HepG2 (cell line): ENCODE measurements around the gene IKBIP. TPM values are rescaled to one million over a fixed set of nuclear protein-coding genes. Genes with fewer than 3 reads are reported as not detected.
A peak's percentile ranks its signal among the peaks of the same experiment; 100 is the strongest.

Source experiments
- ATF1 ChIP-seq: IDR thresholded peaks from 2 replicates; pipeline ENCODE4 v1.6.1; 2016; ENCODE audit warnings: mild to moderate bottlenecking, control low read depth
- BATF2 ChIP-seq: sonication (generic); formaldehyde crosslinking; IDR thresholded peaks from 2 replicates; pipeline ENCODE4 v1.8.0; 2022; ENCODE audit warnings: mild to moderate bottlenecking, missing genetic modification reagents, moderate library complexity
- BRCA1 ChIP-seq: sonication (generic); formaldehyde crosslinking; IDR thresholded peaks from 2 replicates; pipeline ENCODE4 v1.4.0; 2020; ENCODE audit warnings: missing genetic modification reagents
- ERF ChIP-seq: IDR thresholded peaks from 2 replicates; pipeline ENCODE4 v1.6.1; 2018; ENCODE audit warnings: missing biosample characterization, missing genetic modification reagents
- FOSL2 ChIP-seq: sonication (generic); formaldehyde crosslinking; IDR thresholded peaks from 2 replicates; pipeline ENCODE4 v1.4.0; 2020; ENCODE audit warnings: missing genetic modification reagents
- HOXA3 ChIP-seq: sonication (generic); formaldehyde crosslinking; IDR thresholded peaks from 2 replicates; pipeline ENCODE4 v1.5.0; 2020; ENCODE audit warnings: missing genetic modification reagents
- JUND ChIP-seq: sonication (generic); formaldehyde crosslinking; IDR thresholded peaks from 2 replicates; pipeline ENCODE4 v1.8.0; 2022; ENCODE audit warnings: mild to moderate bottlenecking, missing genetic modification reagents
- KAT7 ChIP-seq: IDR thresholded peaks from 2 replicates; pipeline ENCODE4 v1.6.1; 2018; ENCODE audit warnings: borderline replicate concordance, missing compliant biosample characterization
- MXD4 ChIP-seq: IDR thresholded peaks from 2 replicates; pipeline ENCODE4 v1.6.1; 2016; ENCODE audit warnings: mild to moderate bottlenecking, missing biosample characterization, missing genetic modification reagents
- MXI1 ChIP-seq: IDR thresholded peaks from 3 replicates; pipeline ENCODE4 v1.6.1; 2012; ENCODE audit warnings: low read depth, low read length, inconsistent platforms, borderline replicate concordance
- PATZ1 ChIP-seq: sonication (generic); formaldehyde crosslinking; IDR thresholded peaks from 2 replicates; pipeline ENCODE4 v1.4.0; 2020; ENCODE audit warnings: missing genetic modification reagents
- PCBP1 ChIP-seq: fragments of 200-400 bp; formaldehyde crosslinking; IDR thresholded peaks from 2 replicates; pipeline ENCODE4 v1.6.1; 2017; ENCODE audit warnings: mild to moderate bottlenecking, low read depth, low read length, borderline replicate concordance
- POLR2A ChIP-seq, 2 experiments: IDR thresholded peaks; 2 replicates each; pipeline ENCODE4 v1.6.1; 2011; ENCODE audit warnings: low read depth in 2 of 2, low read length in 2 of 2, mild to moderate bottlenecking in 1 of 2, moderate library complexity in 1 of 2; ENCODE audit not compliant: insufficient read depth in 1 of 2
- POLR2AphosphoS5 ChIP-seq: IDR thresholded peaks from 2 replicates; pipeline ENCODE4 v1.6.1; 2012; ENCODE audit warnings: low read depth, low read length
- SRSF9 ChIP-seq: fragments of 200-400 bp; formaldehyde crosslinking; IDR thresholded peaks from 2 replicates; pipeline ENCODE4 v1.6.1; 2018; ENCODE audit warnings: borderline replicate concordance, mild to moderate bottlenecking, low read depth, low read length; ENCODE audit not compliant: insufficient read depth, poor library complexity, severe bottlenecking
- TCF7 ChIP-seq: sonication (generic); IDR thresholded peaks from 2 replicates; pipeline ENCODE4 v1.6.1; 2016; ENCODE audit warnings: antibody characterized with exemption, low read depth
- TP53 ChIP-seq: sonication (generic); formaldehyde crosslinking; conservative IDR thresholded peaks from 2 replicates; pipeline ENCODE4 v1.4.0; 2020; ENCODE audit warnings: missing genetic modification reagents
- YY1 ChIP-seq: IDR thresholded peaks from 2 replicates; pipeline ENCODE4 v1.6.1; 2011; ENCODE audit warnings: low read length, low read depth, moderate library complexity, mild to moderate bottlenecking; ENCODE audit not compliant: insufficient read depth, insufficient replicate concordance
- ZBTB14 ChIP-seq: sonication (generic); formaldehyde crosslinking; IDR thresholded peaks from 2 replicates; pipeline ENCODE4 v1.4.0; 2020; ENCODE audit warnings: missing genetic modification reagents
- ZBTB20 ChIP-seq: sonication (generic); formaldehyde crosslinking; IDR thresholded peaks from 2 replicates; pipeline ENCODE4 v1.8.1; 2023; ENCODE audit warnings: missing genetic modification reagents, low read depth, mild to moderate bottlenecking, borderline replicate concordance
- ZFAT ChIP-seq: sonication (generic); formaldehyde crosslinking; conservative IDR thresholded peaks from 2 replicates; pipeline ENCODE4 v1.8.1; 2023; ENCODE audit warnings: missing genetic modification reagents, inconsistent platforms
- ZNF101 ChIP-seq: sonication (generic); formaldehyde crosslinking; IDR thresholded peaks from 2 replicates; pipeline ENCODE4 v1.4.0; 2020; ENCODE audit warnings: mild to moderate bottlenecking, low read depth, missing genetic modification reagents, borderline replicate concordance
- ZNF225 ChIP-seq: sonication (generic); formaldehyde crosslinking; IDR thresholded peaks from 2 replicates; pipeline ENCODE4 v1.4.0; 2020; ENCODE audit warnings: mild to moderate bottlenecking, missing genetic modification reagents
- ZNF234 ChIP-seq: sonication (generic); formaldehyde crosslinking; conservative IDR thresholded peaks from 2 replicates; pipeline ENCODE4 v1.5.1; 2020; ENCODE audit warnings: mild to moderate bottlenecking, missing genetic modification reagents
- ZNF3 ChIP-seq: IDR thresholded peaks from 2 replicates; pipeline ENCODE4 v1.7.0; 2017; ENCODE audit warnings: inconsistent platforms
- ZNF354B ChIP-seq: sonication (generic); formaldehyde crosslinking; IDR thresholded peaks from 2 replicates; pipeline ENCODE4 v1.8.0; 2022; ENCODE audit warnings: mild to moderate bottlenecking, missing genetic modification reagents
- ZNF382 ChIP-seq: sonication (generic); formaldehyde crosslinking; IDR thresholded peaks from 2 replicates; pipeline ENCODE4 v1.5.0; 2020; ENCODE audit warnings: missing genetic modification reagents, mild to moderate bottlenecking, borderline replicate concordance
- ZNF468 ChIP-seq: sonication (generic); formaldehyde crosslinking; IDR thresholded peaks from 2 replicates; pipeline ENCODE4 v1.8.0; 2022; ENCODE audit warnings: mild to moderate bottlenecking, moderate library complexity, missing genetic modification reagents
- ZNF781 ChIP-seq: sonication (generic); formaldehyde crosslinking; IDR thresholded peaks from 2 replicates; pipeline ENCODE4 v1.5.1; 2020; ENCODE audit warnings: borderline replicate concordance, mild to moderate bottlenecking, missing genetic modification reagents; ENCODE audit errors: not compliant biosample characterization
- polyA plus RNA-seq, 8 experiments: library from polyadenylated mRNA; depleted of rRNA in 3 of 8; stranded (reverse) in 7 of 8; unstranded in 1 of 8; fragments of >200 nt; fragmentation: Illumina TruSeq in 4 of 8; extraction: Trizol in 4 of 8; gene quantifications; 2 replicates each; pipeline versions ENCODE4 v1.2.1 to v1.2.3, GENCODE V29; 2011 to 2016; ENCODE audit warnings: low read depth in 4 of 8, missing spikeins in 1 of 8, mixed read lengths in 1 of 8; ENCODE audit not compliant: insufficient read depth in 1 of 8
- total RNA-seq, 5 experiments: library from RNA; depleted of rRNA; stranded (reverse); fragments of >200 nt; fragmentation: Illumina TruSeq; extraction: Trizol; gene quantifications; 2 replicates each; pipeline ENCODE4 v1.2.3, GENCODE V29; 2016; ENCODE audit warnings: low read depth in 1 of 5

The IKBIP gene
- total and polyA plus RNA-seq, 2 of the 13 experiments (the other 11 are each of a cell fraction or from before 2014, with no cell fraction given), result 20.0 to 55.5 TPM

GRCh38 chr12:98593351-98594049, 51.1 kb downstream of the IKBIP start, which contains the start of gene SLC25A3 (continued):
- TF ChIP-seq ZBTB20 (CRISPR knock-in tag) (peak; percentile 73), PATZ1 (CRISPR knock-in tag) (no peak), ZNF101 (CRISPR knock-in tag) (no peak), ATF1 (peak; percentile 97), ZNF468 (CRISPR knock-in tag) (no peak), ZFAT (CRISPR knock-in tag) (no peak), SRSF9 (no peak), ZNF3 (no peak), POLR2A (IDR thresholded peaks at IDR 0.05; ENCODE audit: insufficient read depth in 1 of 2, low read depth in 2 of 2, low read length in 2 of 2) (peak; percentile 99 to 100), ZNF234 (CRISPR knock-in tag) (no peak), MXI1 (peak; percentile 65; the same call in 2 of the 3 replicates), ZNF382 (CRISPR knock-in tag) (no peak), ZNF225 (CRISPR knock-in tag) (no peak), TCF7 (no peak), HOXA3 (peak; percentile 99), POLR2AphosphoS5 (peak; percentile 100), BRCA1 (peak; percentile 80; the same call in 1 of the 2 replicates), ZNF781 (CRISPR knock-in tag) (peak; percentile 89), ZBTB14 (peak; percentile 58; the same call in 1 of the 2 replicates), ZNF354B (CRISPR knock-in tag) (no peak), YY1 (peak; percentile 89), MXD4 (CRISPR knock-in tag) (no peak), TP53 (CRISPR knock-in tag) (peak; percentile 25; the same call in 1 of the 2 replicates), KAT7 (CRISPR knock-in tag) (peak; percentile 93; the same call in 1 of the 2 replicates), PCBP1 (0 out of 2 replicates have a peak, but pooled peaks have one; percentile 73), ERF (CRISPR knock-in tag) (peak; percentile 83), BATF2 (CRISPR knock-in tag) (peak; percentile 61; the same call in 1 of the 2 replicates), JUND (CRISPR knock-in tag) (0 out of 2 replicates have a peak, but pooled peaks have one; percentile 79), FOSL2 (CRISPR knock-in tag) (peak; percentile 78)
